ENCODE results near the gene THRAP3. TPM values are rescaled to one million over a fixed set of nuclear protein-coding genes. Genes with fewer than 3 reads are reported as not detected.
A peak's percentile ranks its signal among the peaks of the same experiment; 100 is the strongest.

THRAP3 gene
- total RNA-seq, 1 experiment from 2014 or later, result 160 TPM

DNA sequence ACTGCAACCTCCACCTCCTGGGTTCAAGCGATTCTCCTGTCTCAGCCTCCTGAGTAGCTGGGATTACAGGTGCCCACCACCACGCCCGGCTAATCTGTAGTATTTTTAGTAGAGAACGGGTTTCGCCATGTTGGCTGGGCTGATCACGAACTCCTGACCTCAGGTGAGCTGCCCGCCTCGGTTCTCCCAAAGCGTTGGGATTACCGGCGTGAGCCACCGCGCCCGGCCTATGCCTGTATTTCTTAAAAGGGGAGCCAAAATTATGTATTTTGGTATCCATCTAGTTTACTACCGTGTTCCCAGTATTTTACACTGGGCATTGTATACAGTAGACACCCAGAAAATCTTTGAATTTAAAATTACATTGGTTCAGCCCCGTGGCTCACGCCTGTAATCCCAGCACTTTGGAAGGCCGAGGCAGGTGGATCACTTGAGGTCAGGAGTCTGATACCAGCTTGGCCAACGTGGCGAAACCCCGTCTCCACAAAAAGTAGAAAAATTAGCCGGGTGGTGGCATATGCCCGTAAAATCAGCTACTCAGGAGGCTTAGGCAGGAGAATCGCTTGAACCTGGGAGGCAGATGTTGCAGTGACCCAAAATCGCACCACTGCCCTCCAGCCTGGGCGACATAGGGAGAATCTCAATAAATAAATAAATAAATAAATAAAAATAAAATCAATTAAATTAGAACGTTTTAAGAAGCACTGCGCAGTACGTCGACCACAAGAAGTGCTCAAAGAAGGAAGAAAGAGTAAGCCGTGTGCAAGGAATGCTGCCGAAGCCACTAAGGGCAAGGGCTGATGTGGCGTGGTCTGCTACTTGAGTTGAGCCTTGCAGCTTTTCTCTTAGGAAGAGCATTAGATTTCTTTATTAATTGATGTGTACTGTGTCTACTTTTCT is 1.5 kb upstream of the THRAP3 start:
- peak overlapping the region; percentile 100 for H3K27ac Mint-ChIP-seq
- DNase-seq (ENCODE audit: low spot score) (no peak), ATAC-seq (no peak)
- H3K36me3 Mint-ChIP-seq, result peaks cover 16% of the 10 kb centered on the region
- TF ChIP-seq HMGA2 (CRISPR knock-in tag; IDR thresholded peaks at IDR 0.05), result 0 out of 2 replicates have a peak, but pooled peaks have one; percentile 7
- no peak for TF ChIP-seq TEAD1 (CRISPR knock-in tag; IDR thresholded peaks at IDR 0.05)
- H3K4me1 Mint-ChIP-seq, result peaks cover 16% of the 10 kb centered on the region
- peak overlapping the region; percentile 97 for H3K4me3 Mint-ChIP-seq
- POLR2A ChIA-PET, result interaction anchor here (0.9 to 1.7 kb wide), 2 partner anchors 13 to 100 kb away, joined by 4 to 5 read pairs; no protein-coding TSS in a partner anchor
- H3K9me3 Mint-ChIP-seq, result no peaks in the 10 kb centered on the region
- CTCF ChIA-PET, result interaction anchor here (1.0 to 3.0 kb wide), 7 partner anchors 35 to 88 kb away, joined by 3 to 27 read pairs (median 13); partner anchors contain the start of gene TRAPPC3
- H3K27me3 Mint-ChIP-seq (ENCODE audit: low read depth), result no peaks in the 10 kb centered on the region

- ChIA-PET CTCF (interaction anchor here (1.0 to 3.0 kb wide), 17 partner anchors 11 to 146 kb away, joined by 3 to 27 read pairs (median 5); partner anchors contain the start of gene TRAPPC3), POLR2A (interaction anchor here (0.7 to 1.9 kb wide), 8 partner anchors 12 to 99 kb away, joined by 3 to 8 read pairs (median 4); partner anchors contain the start of gene TRAPPC3)
- Mint-ChIP-seq H3K27me3 (ENCODE audit: low read depth) (no peaks in the 10 kb centered on the region), H3K9me3 (no peaks in the 10 kb centered on the region), H3K4me1 (peaks cover 16% of the 10 kb centered on the region), H3K36me3 (peaks cover 19% of the 10 kb centered on the region), H3K4me3 (peak overlapping the region; percentile 97), H3K27ac (peak overlapping the region; percentile 100)
- no peak for DNase-seq (ENCODE audit: low spot score)
- no peak for TF ChIP-seq NR1H2 (CRISPR knock-in tag; IDR thresholded peaks at IDR 0.05)
- TF ChIP-seq ESRRA (CRISPR knock-in tag; IDR thresholded peaks at IDR 0.05; ENCODE audit: borderline replicate concordance), result no peak
- TF ChIP-seq, protein P1, sequence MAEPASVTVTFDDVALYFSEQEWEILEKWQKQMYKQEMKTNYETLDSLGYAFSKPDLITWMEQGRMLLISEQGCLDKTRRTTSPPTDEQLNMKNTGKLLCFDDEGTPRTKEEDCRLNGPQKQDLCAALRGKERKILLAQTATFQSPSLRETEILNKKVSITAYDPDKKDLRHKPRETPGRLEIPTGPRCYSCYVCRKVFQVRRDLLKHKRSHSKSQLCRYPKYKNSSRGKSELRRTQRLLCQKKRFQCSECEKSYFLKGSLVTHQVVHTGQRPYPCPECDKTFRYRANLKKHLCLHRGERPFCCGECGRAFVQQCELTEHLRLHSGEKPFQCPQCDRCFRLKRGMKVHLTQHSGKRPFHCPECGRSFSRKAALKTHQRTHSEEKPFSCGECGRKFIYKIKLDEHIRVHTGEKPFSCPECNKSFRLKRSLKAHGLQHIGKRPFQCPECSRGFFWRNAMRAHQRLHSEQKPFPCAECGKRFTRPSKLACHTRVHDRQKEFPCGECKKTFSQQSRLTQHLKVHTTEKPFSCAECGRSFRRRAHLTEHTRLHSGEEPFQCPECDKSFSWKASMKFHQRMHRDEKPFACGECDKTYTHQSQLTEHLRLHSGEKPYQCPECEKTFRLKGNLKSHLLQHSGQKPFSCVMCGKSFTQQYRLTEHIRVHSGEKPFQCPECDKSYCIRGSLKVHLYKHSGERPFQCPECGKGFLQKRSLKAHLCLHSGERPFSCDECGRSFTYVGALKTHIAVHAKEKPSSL (CRISPR knock-in tag; conservative IDR thresholded peaks at IDR 0.05), result no peak
- TF ChIP-seq, protein P2, sequence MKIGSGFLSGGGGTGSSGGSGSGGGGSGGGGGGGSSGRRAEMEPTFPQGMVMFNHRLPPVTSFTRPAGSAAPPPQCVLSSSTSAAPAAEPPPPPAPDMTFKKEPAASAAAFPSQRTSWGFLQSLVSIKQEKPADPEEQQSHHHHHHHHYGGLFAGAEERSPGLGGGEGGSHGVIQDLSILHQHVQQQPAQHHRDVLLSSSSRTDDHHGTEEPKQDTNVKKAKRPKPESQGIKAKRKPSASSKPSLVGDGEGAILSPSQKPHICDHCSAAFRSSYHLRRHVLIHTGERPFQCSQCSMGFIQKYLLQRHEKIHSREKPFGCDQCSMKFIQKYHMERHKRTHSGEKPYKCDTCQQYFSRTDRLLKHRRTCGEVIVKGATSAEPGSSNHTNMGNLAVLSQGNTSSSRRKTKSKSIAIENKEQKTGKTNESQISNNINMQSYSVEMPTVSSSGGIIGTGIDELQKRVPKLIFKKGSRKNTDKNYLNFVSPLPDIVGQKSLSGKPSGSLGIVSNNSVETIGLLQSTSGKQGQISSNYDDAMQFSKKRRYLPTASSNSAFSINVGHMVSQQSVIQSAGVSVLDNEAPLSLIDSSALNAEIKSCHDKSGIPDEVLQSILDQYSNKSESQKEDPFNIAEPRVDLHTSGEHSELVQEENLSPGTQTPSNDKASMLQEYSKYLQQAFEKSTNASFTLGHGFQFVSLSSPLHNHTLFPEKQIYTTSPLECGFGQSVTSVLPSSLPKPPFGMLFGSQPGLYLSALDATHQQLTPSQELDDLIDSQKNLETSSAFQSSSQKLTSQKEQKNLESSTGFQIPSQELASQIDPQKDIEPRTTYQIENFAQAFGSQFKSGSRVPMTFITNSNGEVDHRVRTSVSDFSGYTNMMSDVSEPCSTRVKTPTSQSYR (CRISPR knock-in tag; IDR thresholded peaks at IDR 0.05), result no peak
- TF ChIP-seq NFYB (CRISPR knock-in tag; conservative IDR thresholded peaks at IDR 0.05; ENCODE audit: low read depth), result no peak
- no peak for TF ChIP-seq SMAD3 (CRISPR knock-in tag; IDR thresholded peaks at IDR 0.05; ENCODE audit: borderline replicate concordance)
- ATAC-seq, result no peak; the same call in 1 of the 2 replicates
These were observed 755 bp upstream of the THRAP3 start for GRCh38 chr1:36223381-36223995.

DNA sequence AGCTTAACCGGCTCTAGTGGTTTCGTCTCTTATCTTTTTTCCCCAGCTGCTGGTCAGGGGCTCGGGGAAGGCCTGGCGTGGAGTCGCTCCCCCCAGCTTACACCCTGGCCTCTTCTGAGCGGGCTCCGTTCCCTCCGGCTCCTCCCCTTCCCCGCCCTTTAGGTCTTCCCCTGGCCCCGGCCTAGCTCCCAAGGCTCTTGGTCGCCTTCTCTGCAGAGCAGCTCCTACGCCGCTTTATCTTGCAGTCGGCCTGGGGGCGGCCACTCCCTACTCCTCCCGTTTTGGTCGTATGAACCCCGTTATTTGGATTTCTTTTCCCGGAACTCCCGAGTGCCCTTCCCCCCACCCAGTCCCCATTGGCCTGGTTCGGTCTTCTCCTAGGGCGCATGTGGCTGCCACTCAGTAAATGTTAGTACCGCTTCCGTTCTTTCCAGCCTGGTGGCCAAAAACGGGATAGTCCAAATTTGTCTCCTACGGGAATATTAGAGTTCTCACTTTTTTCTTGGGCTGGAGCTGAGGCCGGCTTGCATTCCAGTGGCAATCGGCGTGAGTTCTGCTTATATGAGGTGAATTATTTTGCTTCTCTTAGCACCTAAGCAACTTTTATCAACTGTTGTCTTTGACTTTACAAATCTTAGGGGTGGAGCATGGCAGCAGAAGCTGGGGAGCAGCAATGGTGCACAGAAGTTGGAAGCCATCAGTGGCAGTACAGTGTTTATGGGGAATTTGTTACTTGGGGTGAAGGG is 467 bp downstream of the THRAP3 start:
- CTCF ChIA-PET, result interaction anchor here (0.5 to 3.0 kb wide), 23 partner anchors 9 to 162 kb away, joined by 3 to 27 read pairs (median 4); partner anchors contain the start of gene TRAPPC3
- H3K27me3 Mint-ChIP-seq (ENCODE audit: low read depth), result no peaks in the 10 kb centered on the region
- no peaks in the 10 kb centered on the region for H3K9me3 Mint-ChIP-seq
- ATAC-seq (peak; percentile 70), DNase-seq (ENCODE audit: low spot score) (peak; percentile 76)
- H3K27ac Mint-ChIP-seq, result peak overlapping the region; percentile 99
- H3K36me3 Mint-ChIP-seq, result peaks cover 19% of the 10 kb centered on the region
- POLR2A ChIA-PET, result interaction anchor here (0.6 to 1.9 kb wide), 13 partner anchors 9 to 210 kb away, joined by 3 to 8 read pairs (median 4); partner anchors contain the start of genes MAP7D1, SH3D21 and TRAPPC3
- H3K4me1 Mint-ChIP-seq, result peaks cover 16% of the 10 kb centered on the region
- peak overlapping the region; percentile 97 for H3K4me3 Mint-ChIP-seq
- TF ChIP-seq FOXP1 (CRISPR knock-in tag; IDR thresholded peaks at IDR 0.05; ENCODE audit: borderline replicate concordance) (0 out of 2 replicates have a peak, but pooled peaks have one; percentile 9), ATF3 (CRISPR knock-in tag; conservative IDR thresholded peaks at IDR 0.05) (no peak), ZNF423 (CRISPR knock-in tag; IDR thresholded peaks at IDR 0.05) (0 out of 2 replicates have a peak, but pooled peaks have one; percentile 14), ZNF396 (CRISPR knock-in tag; IDR thresholded peaks at IDR 0.05; ENCODE audit: borderline replicate concordance) (no peak), RORB (CRISPR knock-in tag; IDR thresholded peaks at IDR 0.05) (no peak)
- TF ChIP-seq, protein P2 (CRISPR knock-in tag; IDR thresholded peaks at IDR 0.05), result no peak
- TF ChIP-seq, protein P3, sequence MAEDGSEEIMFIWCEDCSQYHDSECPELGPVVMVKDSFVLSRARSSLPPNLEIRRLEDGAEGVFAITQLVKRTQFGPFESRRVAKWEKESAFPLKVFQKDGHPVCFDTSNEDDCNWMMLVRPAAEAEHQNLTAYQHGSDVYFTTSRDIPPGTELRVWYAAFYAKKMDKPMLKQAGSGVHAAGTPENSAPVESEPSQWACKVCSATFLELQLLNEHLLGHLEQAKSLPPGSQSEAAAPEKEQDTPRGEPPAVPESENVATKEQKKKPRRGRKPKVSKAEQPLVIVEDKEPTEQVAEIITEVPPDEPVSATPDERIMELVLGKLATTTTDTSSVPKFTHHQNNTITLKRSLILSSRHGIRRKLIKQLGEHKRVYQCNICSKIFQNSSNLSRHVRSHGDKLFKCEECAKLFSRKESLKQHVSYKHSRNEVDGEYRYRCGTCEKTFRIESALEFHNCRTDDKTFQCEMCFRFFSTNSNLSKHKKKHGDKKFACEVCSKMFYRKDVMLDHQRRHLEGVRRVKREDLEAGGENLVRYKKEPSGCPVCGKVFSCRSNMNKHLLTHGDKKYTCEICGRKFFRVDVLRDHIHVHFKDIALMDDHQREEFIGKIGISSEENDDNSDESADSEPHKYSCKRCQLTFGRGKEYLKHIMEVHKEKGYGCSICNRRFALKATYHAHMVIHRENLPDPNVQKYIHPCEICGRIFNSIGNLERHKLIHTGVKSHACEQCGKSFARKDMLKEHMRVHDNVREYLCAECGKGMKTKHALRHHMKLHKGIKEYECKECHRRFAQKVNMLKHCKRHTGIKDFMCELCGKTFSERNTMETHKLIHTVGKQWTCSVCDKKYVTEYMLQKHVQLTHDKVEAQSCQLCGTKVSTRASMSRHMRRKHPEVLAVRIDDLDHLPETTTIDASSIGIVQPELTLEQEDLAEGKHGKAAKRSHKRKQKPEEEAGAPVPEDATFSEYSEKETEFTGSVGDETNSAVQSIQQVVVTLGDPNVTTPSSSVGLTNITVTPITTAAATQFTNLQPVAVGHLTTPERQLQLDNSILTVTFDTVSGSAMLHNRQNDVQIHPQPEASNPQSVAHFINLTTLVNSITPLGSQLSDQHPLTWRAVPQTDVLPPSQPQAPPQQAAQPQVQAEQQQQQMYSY (CRISPR knock-in tag; IDR thresholded peaks at IDR 0.05), result peak; percentile 52
